ENCODE results near the gene GRID2IP. TPM values are rescaled to one million over a fixed set of nuclear protein-coding genes. Genes with fewer than 3 reads are reported as not detected.

Gene GRID2IP
- total and polyA plus RNA-seq, 2 donors (not counting 1 experiment from before 2014, with no cell fraction given), result 0.72 to 1.7 TPM

DNA sequence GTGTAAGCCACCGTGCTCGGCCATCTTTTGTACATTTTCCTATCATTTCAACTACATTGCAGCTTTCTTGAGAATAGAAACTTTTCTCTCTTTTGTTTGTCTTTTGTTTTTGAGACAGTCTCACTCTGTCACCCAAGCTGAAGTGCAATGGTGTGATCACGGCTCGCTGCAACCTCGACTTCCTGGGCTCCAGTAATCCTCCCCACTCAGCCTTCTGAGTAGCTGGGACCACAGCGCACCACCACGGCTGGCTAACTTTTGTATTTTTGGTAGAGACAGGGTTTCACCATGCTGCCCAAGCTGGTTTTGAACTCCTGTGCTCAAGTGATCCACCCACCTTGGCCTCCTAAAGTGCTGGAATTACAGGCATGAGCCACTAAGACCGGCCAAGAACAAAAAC, 72.2 kb downstream of the GRID2IP start:
- Mint-ChIP-seq H3K27me3 (no peaks in the 10 kb centered on the region), H3K27ac (peak overlapping the region; percentile 10), H3K9me3 (ENCODE audit: insufficient read depth) (no peaks in the 10 kb centered on the region), H3K4me3 (no peak overlapping the region), H3K4me1 (peaks cover 71% of the 10 kb centered on the region)
- CTCF ChIA-PET, result no interaction called here
- DNase-seq (no peak), ATAC-seq (ENCODE audit: low read depth) (no peak)
- H3K4me2 ChIP-seq (replicated peaks; ENCODE audit: low read depth, low read length, poor library complexity, severe bottlenecking), result no peak overlapping the region
- WGBS (ENCODE audit: insufficient coverage), result 80% methylated on average over 1 of the region's 8 CpGs
- peaks cover 9 to 40% of the 10 kb centered on the region in 2 donors for H3K4me1 ChIP-seq (ENCODE audit: control insufficient read depth in 2 of 2, insufficient read depth in 2 of 2, low read length in 2 of 2)
- TF ChIP-seq, protein P1, sequence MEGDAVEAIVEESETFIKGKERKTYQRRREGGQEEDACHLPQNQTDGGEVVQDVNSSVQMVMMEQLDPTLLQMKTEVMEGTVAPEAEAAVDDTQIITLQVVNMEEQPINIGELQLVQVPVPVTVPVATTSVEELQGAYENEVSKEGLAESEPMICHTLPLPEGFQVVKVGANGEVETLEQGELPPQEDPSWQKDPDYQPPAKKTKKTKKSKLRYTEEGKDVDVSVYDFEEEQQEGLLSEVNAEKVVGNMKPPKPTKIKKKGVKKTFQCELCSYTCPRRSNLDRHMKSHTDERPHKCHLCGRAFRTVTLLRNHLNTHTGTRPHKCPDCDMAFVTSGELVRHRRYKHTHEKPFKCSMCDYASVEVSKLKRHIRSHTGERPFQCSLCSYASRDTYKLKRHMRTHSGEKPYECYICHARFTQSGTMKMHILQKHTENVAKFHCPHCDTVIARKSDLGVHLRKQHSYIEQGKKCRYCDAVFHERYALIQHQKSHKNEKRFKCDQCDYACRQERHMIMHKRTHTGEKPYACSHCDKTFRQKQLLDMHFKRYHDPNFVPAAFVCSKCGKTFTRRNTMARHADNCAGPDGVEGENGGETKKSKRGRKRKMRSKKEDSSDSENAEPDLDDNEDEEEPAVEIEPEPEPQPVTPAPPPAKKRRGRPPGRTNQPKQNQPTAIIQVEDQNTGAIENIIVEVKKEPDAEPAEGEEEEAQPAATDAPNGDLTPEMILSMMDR (IDR thresholded peaks at IDR 0.05), result no peak
- TF ChIP-seq EZH2 (IDR thresholded peaks at IDR 0.05; ENCODE audit: borderline replicate concordance, insufficient read depth, low read depth, low read length, poor library complexity, severe bottlenecking), result no peak
- H3K79me2 ChIP-seq (ENCODE audit: control insufficient read depth, insufficient read depth, low read length), result peaks cover 99% of the 10 kb centered on the region
- no peak overlapping the region for H3K27ac ChIP-seq (ENCODE audit: low read length in 2 of 2)
- no peaks in the 10 kb centered on the region for H3K9me3 ChIP-seq (ENCODE audit: control extremely low read depth in 1 of 3, control insufficient read depth in 2 of 3, insufficient read depth in 1 of 3, low read length in 2 of 3)
- H2AFZ ChIP-seq (ENCODE audit: insufficient read depth, low read depth, low read length, poor library complexity, severe bottlenecking), result no peak overlapping the region
- no peaks in the 10 kb centered on the region for H3K27me3 ChIP-seq (replicated peaks in 1 of 4; ENCODE audit: control extremely low read depth in 1 of 4, control insufficient read depth in 3 of 4, insufficient read depth in 4 of 4, low read length in 3 of 4)
- intact Hi-C loops (cut with micrococcal nuclease), result no loop called here
- peaks cover 74% of the 10 kb centered on the region for H4K20me1 ChIP-seq (ENCODE audit: control insufficient read depth, insufficient read depth, low read length, poor library complexity, severe bottlenecking)
- POLR2A ChIA-PET, result no interaction called here
- H3K36me3 ChIP-seq (replicated peaks in 1 of 2; ENCODE audit: control extremely low read depth in 1 of 2, control insufficient read depth in 1 of 2, extremely low read depth in 1 of 2, insufficient read depth in 2 of 2, low read length in 1 of 2), result peaks cover 3 to 11% of the 10 kb centered on the region in 2 experiments
- no peak overlapping the region for H3K9ac ChIP-seq (ENCODE audit: low read length)
- H3K4me3 ChIP-seq (ENCODE audit: control extremely low read depth in 1 of 5, extremely low read depth in 1 of 5, insufficient read depth in 1 of 5, low read depth in 2 of 5, low read length in 4 of 5), result no peak overlapping the region

DNA sequence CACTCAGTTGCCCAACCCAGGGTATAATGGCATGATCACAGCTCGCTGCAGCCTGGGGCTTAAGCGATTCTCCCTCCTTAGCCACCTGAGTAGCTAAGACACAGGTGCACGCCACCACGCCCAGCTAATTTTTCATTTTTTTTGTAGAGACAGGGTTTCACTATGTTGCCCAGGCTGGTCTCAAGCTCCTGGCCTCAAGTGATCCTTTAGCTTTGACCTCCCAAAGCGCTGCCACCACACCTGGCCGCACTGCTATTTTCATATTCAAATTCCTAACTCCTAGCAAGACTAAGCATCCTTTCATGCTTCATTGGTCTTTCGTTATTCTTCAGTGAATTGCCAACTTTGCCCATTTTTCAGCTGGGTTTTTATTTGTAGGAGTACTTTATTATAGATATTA, 73.1 kb downstream of the GRID2IP start:
- Histone ChIP-seq H3K9me3 (ENCODE audit: control extremely low read depth in 1 of 3, control insufficient read depth in 2 of 3, insufficient read depth in 1 of 3, low read length in 2 of 3) (no peaks in the 10 kb centered on the region), H3K27ac (ENCODE audit: low read length in 2 of 2) (no peak overlapping the region), H3K9ac (ENCODE audit: low read length) (no peak overlapping the region), H3K4me3 (ENCODE audit: control extremely low read depth in 1 of 5, extremely low read depth in 1 of 5, insufficient read depth in 1 of 5, low read depth in 2 of 5, low read length in 4 of 5) (no peak overlapping the region), H3K36me3 (replicated peaks in 1 of 2; ENCODE audit: control extremely low read depth in 1 of 2, control insufficient read depth in 1 of 2, extremely low read depth in 1 of 2, insufficient read depth in 2 of 2, low read length in 1 of 2) (peaks cover 3 to 19% of the 10 kb centered on the region in 2 experiments), H3K4me2 (replicated peaks; ENCODE audit: low read depth, low read length, poor library complexity, severe bottlenecking) (no peak overlapping the region), H3K79me2 (ENCODE audit: control insufficient read depth, insufficient read depth, low read length) (peaks cover 92% of the 10 kb centered on the region), H4K20me1 (ENCODE audit: control insufficient read depth, insufficient read depth, low read length, poor library complexity, severe bottlenecking) (peaks cover 72% of the 10 kb centered on the region), H3K27me3 (replicated peaks in 1 of 4; ENCODE audit: control extremely low read depth in 1 of 4, control insufficient read depth in 3 of 4, insufficient read depth in 4 of 4, low read length in 3 of 4) (no peaks in the 10 kb centered on the region), H3K4me1 (ENCODE audit: control insufficient read depth in 2 of 2, insufficient read depth in 2 of 2, low read length in 2 of 2) (peaks cover 9 to 38% of the 10 kb centered on the region in 2 donors), H2AFZ (ENCODE audit: insufficient read depth, low read depth, low read length, poor library complexity, severe bottlenecking) (no peak overlapping the region)
- Mint-ChIP-seq H3K9me3 (ENCODE audit: insufficient read depth) (no peaks in the 10 kb centered on the region), H3K4me3 (no peak overlapping the region), H3K4me1 (peaks cover 71% of the 10 kb centered on the region), H3K27me3 (no peaks in the 10 kb centered on the region), H3K27ac (no peak overlapping the region)
- ATAC-seq (ENCODE audit: low read depth), result no peak
- POLR2A ChIA-PET, result no interaction called here
- WGBS (ENCODE audit: insufficient coverage), result 80% methylated on average over 6 of the region's 7 CpGs
- DNase-seq, result no peak
- intact Hi-C loops (cut with micrococcal nuclease), result no loop called here
- CTCF ChIA-PET, result no interaction called here
- TF ChIP-seq, protein P1 (IDR thresholded peaks at IDR 0.05), result no peak
- no peak for TF ChIP-seq EZH2 (IDR thresholded peaks at IDR 0.05; ENCODE audit: borderline replicate concordance, insufficient read depth, low read depth, low read length, poor library complexity, severe bottlenecking)

Data from B cell (primary cell).